LNCAP (cell line): Measurements from ENCODE around the gene COX4I2.

Experiments
- TF ChIP-seq, protein P1 (sequence below): fragments of 450-650 bp; IDR thresholded peaks from 2 replicates; pipeline ENCODE4 v1.5.1; 2017; ENCODE audit warnings: mild to moderate bottlenecking

COX4I2 gene

GRCh38 chr20:31674895-31675827 is 37.4 kb downstream of the COX4I2 start:
- TF ChIP-seq, protein P1, sequence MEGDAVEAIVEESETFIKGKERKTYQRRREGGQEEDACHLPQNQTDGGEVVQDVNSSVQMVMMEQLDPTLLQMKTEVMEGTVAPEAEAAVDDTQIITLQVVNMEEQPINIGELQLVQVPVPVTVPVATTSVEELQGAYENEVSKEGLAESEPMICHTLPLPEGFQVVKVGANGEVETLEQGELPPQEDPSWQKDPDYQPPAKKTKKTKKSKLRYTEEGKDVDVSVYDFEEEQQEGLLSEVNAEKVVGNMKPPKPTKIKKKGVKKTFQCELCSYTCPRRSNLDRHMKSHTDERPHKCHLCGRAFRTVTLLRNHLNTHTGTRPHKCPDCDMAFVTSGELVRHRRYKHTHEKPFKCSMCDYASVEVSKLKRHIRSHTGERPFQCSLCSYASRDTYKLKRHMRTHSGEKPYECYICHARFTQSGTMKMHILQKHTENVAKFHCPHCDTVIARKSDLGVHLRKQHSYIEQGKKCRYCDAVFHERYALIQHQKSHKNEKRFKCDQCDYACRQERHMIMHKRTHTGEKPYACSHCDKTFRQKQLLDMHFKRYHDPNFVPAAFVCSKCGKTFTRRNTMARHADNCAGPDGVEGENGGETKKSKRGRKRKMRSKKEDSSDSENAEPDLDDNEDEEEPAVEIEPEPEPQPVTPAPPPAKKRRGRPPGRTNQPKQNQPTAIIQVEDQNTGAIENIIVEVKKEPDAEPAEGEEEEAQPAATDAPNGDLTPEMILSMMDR, result no peak

DNA sequence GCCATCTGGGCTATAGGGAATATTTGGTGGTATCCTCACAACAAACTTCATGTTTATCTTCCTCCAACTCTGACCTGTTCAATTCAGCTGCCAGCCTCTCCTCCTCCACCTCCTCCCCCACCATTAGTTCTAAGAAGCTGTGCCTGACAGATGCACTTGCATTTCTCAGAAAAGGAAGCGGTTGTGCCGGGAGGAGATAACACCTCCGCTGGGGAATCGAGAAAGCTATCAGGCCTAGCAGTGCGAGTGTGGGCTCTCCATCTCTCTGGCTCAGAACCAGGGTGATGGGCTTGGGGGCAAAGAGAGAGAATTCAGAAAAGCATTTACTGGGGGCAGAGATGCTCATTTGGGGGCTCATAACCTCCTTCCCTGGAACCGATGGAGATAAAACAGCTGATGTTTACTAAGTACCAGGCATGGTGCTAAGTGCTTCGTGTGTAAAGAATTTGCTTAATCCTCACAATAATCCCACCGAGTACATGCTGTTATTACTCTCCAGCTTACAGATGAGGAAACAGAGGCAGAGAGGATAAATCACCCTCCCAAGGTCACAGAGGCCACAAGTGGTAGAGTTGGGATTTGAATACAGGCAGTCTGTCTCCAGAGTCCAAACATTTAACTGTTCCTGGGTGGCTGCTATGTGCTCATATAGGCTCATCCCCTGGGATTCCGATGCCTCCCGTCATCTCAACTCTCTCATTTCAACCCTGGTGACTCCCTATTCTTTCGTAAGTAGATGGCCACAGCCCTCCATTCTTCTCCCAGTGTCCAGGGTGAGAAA is 38.3 kb downstream of the COX4I2 start:
- TF ChIP-seq, protein P1, result no peak

- TF ChIP-seq, protein P1, result no peak
Measured at GRCh38 chr20:31676609-31676989, 38.9 kb downstream of the COX4I2 start.

- TF ChIP-seq, protein P1, result no peak
Measured at GRCh38 chr20:31677553-31678260, 40.0 kb downstream of the COX4I2 start.

DNA sequence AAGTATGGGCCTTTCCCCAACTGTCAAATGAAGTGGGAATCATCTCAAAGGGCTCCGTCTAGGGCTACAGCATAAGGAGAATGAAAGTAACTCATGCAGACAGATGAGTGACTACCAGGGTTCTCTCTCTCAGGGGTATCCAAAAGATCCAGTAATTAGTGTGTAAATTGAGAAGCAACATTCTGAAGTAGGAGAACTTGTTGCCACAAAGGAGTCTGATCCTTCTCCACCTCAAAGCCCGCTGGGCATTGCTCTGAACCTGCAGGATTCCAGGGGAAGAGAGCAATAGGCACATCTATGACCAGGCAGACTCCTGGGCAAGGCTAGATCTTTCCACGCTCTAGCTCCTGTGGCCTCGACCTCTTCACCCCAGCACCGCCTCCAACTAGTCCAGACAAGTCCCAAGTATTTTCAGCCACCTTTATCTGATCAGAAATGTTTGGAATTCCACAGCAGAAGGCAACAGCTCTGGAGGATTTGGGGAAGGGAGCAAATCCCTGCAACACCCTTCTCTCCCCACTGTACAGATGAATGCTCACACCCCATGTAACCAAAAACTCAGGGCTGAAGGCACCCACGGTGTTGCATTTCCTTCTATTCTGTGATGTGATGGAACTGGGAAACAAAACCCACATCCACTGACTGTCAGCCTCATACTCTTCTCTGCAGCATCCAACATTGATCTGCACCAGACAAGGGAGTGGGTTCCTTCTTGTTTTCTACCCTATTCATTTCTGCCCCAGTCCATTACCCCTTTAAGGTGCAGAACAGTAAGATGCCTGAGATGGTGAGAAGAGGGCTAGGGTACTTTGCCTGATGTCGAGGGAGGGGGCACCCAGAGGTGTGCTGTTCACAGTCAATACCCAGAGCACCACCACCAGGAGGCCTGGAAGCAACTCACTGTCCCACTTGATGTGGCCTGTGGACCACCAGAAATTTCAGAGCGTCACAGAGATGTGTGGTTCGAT is 41.0 kb downstream of the COX4I2 start:
- TF ChIP-seq, protein P1, result no peak

GRCh38 chr20:31679357-31680285 is 41.9 kb downstream of the COX4I2 start:
- TF ChIP-seq, protein P1, result no peak
